Memory B cell (primary cell): ENCODE data around the gene PAX5.

Experiments
- ATAC-seq: fragments of 150-1000 bp; cut with Tn5 transposase; 2 replicates; pipeline ENCODE4 v1.10.0; 2021; ENCODE audit warnings: low read depth, mild to moderate bottlenecking, moderate library complexity
- DNase-seq, 2 donors: peaks; one replicate each; pipeline ENCODE4 v3.0.0; 2022; ENCODE audit warnings: low spot score in 2 of 2
- H3K27ac Mint-ChIP-seq: one replicate; pipeline ENCODE4 v1.8.0; 2022; ENCODE audit warnings: mild to moderate bottlenecking, moderate library complexity, mixed read lengths
- H3K27me3 Mint-ChIP-seq: one replicate; pipeline ENCODE4 v1.8.0; 2022; ENCODE audit warnings: mixed read lengths
- H3K36me3 Mint-ChIP-seq: one replicate; pipeline ENCODE4 v1.8.0; 2022; ENCODE audit warnings: mild to moderate bottlenecking, mixed read lengths
- H3K4me1 Mint-ChIP-seq: one replicate; pipeline ENCODE4 v1.8.0; 2022; ENCODE audit warnings: mixed read lengths
- H3K4me3 Mint-ChIP-seq: one replicate; pipeline ENCODE4 v1.8.0; 2022; ENCODE audit warnings: mild to moderate bottlenecking, moderate library complexity, mixed read lengths
- H3K9me3 Mint-ChIP-seq: one replicate; pipeline ENCODE4 v1.8.0; 2022; ENCODE audit warnings: mixed read lengths

The PAX5 gene

GRCh38 chr9:36976371-36977030, 57.6 kb downstream of the PAX5 start:
- H3K27ac Mint-ChIP-seq, result peak overlapping the region; percentile 82
- no peaks in the 10 kb centered on the region for H3K27me3 Mint-ChIP-seq
- H3K4me3 Mint-ChIP-seq, result no peak overlapping the region

GRCh38 chr9:36974731-36975130, 59.3 kb downstream of the PAX5 start:
- Mint-ChIP-seq H3K27ac (peak overlapping the region; percentile 81), H3K9me3 (no peaks in the 10 kb centered on the region), H3K4me1 (peaks cover 42% of the 10 kb centered on the region), H3K4me3 (no peak overlapping the region), H3K36me3 (peaks cover 27% of the 10 kb centered on the region), H3K27me3 (no peaks in the 10 kb centered on the region)
- no peak for DNase-seq
- no peak for ATAC-seq

More at GRCh38 chr9:36976371-36977030, 57.6 kb downstream of the PAX5 start:
- H3K36me3 Mint-ChIP-seq, result peaks cover 21% of the 10 kb centered on the region
- no peak for ATAC-seq
- no peaks in the 10 kb centered on the region for H3K9me3 Mint-ChIP-seq
- DNase-seq, result no peak
- peaks cover 41% of the 10 kb centered on the region for H3K4me1 Mint-ChIP-seq

- H3K27ac Mint-ChIP-seq, result peak overlapping the region; percentile 80
- H3K9me3 Mint-ChIP-seq, result no peaks in the 10 kb centered on the region
- no peak for ATAC-seq
- no peaks in the 10 kb centered on the region for H3K27me3 Mint-ChIP-seq
- H3K4me3 Mint-ChIP-seq, result no peak overlapping the region
- H3K36me3 Mint-ChIP-seq, result peaks cover 25% of the 10 kb centered on the region
- no peak for DNase-seq
- peaks cover 47% of the 10 kb centered on the region for H3K4me1 Mint-ChIP-seq
Measured at GRCh38 chr9:36971935-36972488, 62.1 kb downstream of the PAX5 start.

GRCh38 chr9:36970007-36970888, 63.8 kb downstream of the PAX5 start:
- no peaks in the 10 kb centered on the region for H3K27me3 Mint-ChIP-seq
- peak overlapping the region; percentile 86 for H3K27ac Mint-ChIP-seq
- DNase-seq (no peak), ATAC-seq (no peak)
- H3K36me3 Mint-ChIP-seq, result peaks cover 33% of the 10 kb centered on the region
- no peaks in the 10 kb centered on the region for H3K9me3 Mint-ChIP-seq
- peaks cover 36% of the 10 kb centered on the region for H3K4me1 Mint-ChIP-seq
- no peak overlapping the region for H3K4me3 Mint-ChIP-seq

GRCh38 chr9:36969216-36969771, 64.8 kb downstream of the PAX5 start:
- Mint-ChIP-seq H3K27ac (peak overlapping the region; percentile 85), H3K27me3 (no peaks in the 10 kb centered on the region), H3K4me3 (no peak overlapping the region), H3K4me1 (peaks cover 33% of the 10 kb centered on the region), H3K9me3 (no peaks in the 10 kb centered on the region), H3K36me3 (peaks cover 33% of the 10 kb centered on the region)
- no peak for DNase-seq
- ATAC-seq, result peak; percentile 21

- ATAC-seq (peak; percentile 32), DNase-seq (no peak)
- H3K9me3 Mint-ChIP-seq, result no peaks in the 10 kb centered on the region
- H3K4me1 Mint-ChIP-seq, result peaks cover 33% of the 10 kb centered on the region
- H3K27me3 Mint-ChIP-seq, result no peaks in the 10 kb centered on the region
- peaks cover 35% of the 10 kb centered on the region for H3K36me3 Mint-ChIP-seq
- H3K27ac Mint-ChIP-seq, result peak overlapping the region; percentile 85
- no peak overlapping the region for H3K4me3 Mint-ChIP-seq
Measured at GRCh38 chr9:36968574-36969215, 65.4 kb downstream of the PAX5 start.

- H3K4me3 Mint-ChIP-seq, result no peak overlapping the region
Measured at GRCh38 chr9:36967997-36968396, 66.1 kb downstream of the PAX5 start.

GRCh38 chr9:36966371-36967097, 67.5 kb downstream of the PAX5 start:
- Mint-ChIP-seq H3K4me3 (no peak overlapping the region), H3K27me3 (no peaks in the 10 kb centered on the region), H3K36me3 (peaks cover 39% of the 10 kb centered on the region), H3K4me1 (peaks cover 30% of the 10 kb centered on the region), H3K27ac (peak overlapping the region; percentile 73), H3K9me3 (no peaks in the 10 kb centered on the region)
- ATAC-seq (peak; percentile 32), DNase-seq (no peak)

More at GRCh38 chr9:36967997-36968396, 66.1 kb downstream of the PAX5 start:
- ATAC-seq, result no peak
- no peak for DNase-seq
- Mint-ChIP-seq H3K27ac (peak overlapping the region; percentile 85), H3K9me3 (no peaks in the 10 kb centered on the region), H3K36me3 (peaks cover 41% of the 10 kb centered on the region), H3K27me3 (no peaks in the 10 kb centered on the region), H3K4me1 (peaks cover 33% of the 10 kb centered on the region)

- H3K9me3 Mint-ChIP-seq, result no peaks in the 10 kb centered on the region
- ATAC-seq (no peak), DNase-seq (no peak)
- peaks cover 28% of the 10 kb centered on the region for H3K4me1 Mint-ChIP-seq
- H3K27ac Mint-ChIP-seq, result peak overlapping the region; percentile 33
- H3K36me3 Mint-ChIP-seq, result peaks cover 45% of the 10 kb centered on the region
- no peak overlapping the region for H3K4me3 Mint-ChIP-seq
- H3K27me3 Mint-ChIP-seq, result no peaks in the 10 kb centered on the region
Measured at GRCh38 chr9:36964791-36965190, 69.3 kb downstream of the PAX5 start.

- H3K27ac Mint-ChIP-seq, result no peak overlapping the region
Measured at GRCh38 chr9:36963346-36963745, 70.7 kb downstream of the PAX5 start.

GRCh38 chr9:36962691-36963090, 71.4 kb downstream of the PAX5 start:
- Mint-ChIP-seq H3K4me3 (no peak overlapping the region), H3K4me1 (peaks cover 29% of the 10 kb centered on the region), H3K36me3 (peaks cover 60% of the 10 kb centered on the region), H3K27ac (no peak overlapping the region), H3K27me3 (no peaks in the 10 kb centered on the region), H3K9me3 (no peaks in the 10 kb centered on the region)
- no peak for DNase-seq
- no peak for ATAC-seq

More at GRCh38 chr9:36963346-36963745, 70.7 kb downstream of the PAX5 start:
- ATAC-seq (no peak), DNase-seq (no peak)
- H3K4me1 Mint-ChIP-seq, result peaks cover 27% of the 10 kb centered on the region
- H3K4me3 Mint-ChIP-seq, result no peak overlapping the region
- H3K36me3 Mint-ChIP-seq, result peaks cover 57% of the 10 kb centered on the region
- H3K27me3 Mint-ChIP-seq, result no peaks in the 10 kb centered on the region
- H3K9me3 Mint-ChIP-seq, result no peaks in the 10 kb centered on the region

GRCh38 chr9:36961561-36962325, 72.3 kb downstream of the PAX5 start:
- ATAC-seq, result no peak
- Mint-ChIP-seq H3K9me3 (no peaks in the 10 kb centered on the region), H3K4me1 (peaks cover 34% of the 10 kb centered on the region), H3K27ac (no peak overlapping the region), H3K27me3 (no peaks in the 10 kb centered on the region), H3K4me3 (no peak overlapping the region), H3K36me3 (peaks cover 59% of the 10 kb centered on the region)
- DNase-seq, result no peak
